Measurements from ENCODE around the gene RHOJ. TPM values are rescaled to one million over a fixed set of nuclear protein-coding genes. Genes with fewer than 3 reads are reported as not detected.
"Not testable (repeated sequence)": the region's sequence is repeated elsewhere in the genome, so short reads cannot be mapped to it uniquely, and the experiment has no call there.

The RHOJ gene
- total and polyA plus RNA-seq, 4 donors = 1.0 to 1.7 (median 1.2) TPM

- H3K4me3 ChIP-seq (ENCODE audit: low read depth in 1 of 3, low read length in 3 of 3) = no peak overlapping the region
- no peaks in the 10 kb centered on the region for H3K36me3 ChIP-seq (ENCODE audit: control insufficient read depth in 4 of 4, insufficient read depth in 3 of 4, low read depth in 1 of 4, low read length in 3 of 4)
- H3K9ac ChIP-seq (ENCODE audit: low read depth in 1 of 2, low read length in 2 of 2) = no peak overlapping the region
- H3K27me3 ChIP-seq (ENCODE audit: control insufficient read depth in 4 of 4, insufficient read depth in 4 of 4, low read length in 3 of 4) = no peaks in the 10 kb centered on the region
- no peak for DNase-seq (ENCODE audit: low spot score)
- no peak overlapping the region for H3K27ac ChIP-seq (ENCODE audit: low read depth in 1 of 2, low read length in 2 of 2)
- no peaks in the 10 kb centered on the region for H3K9me3 ChIP-seq (ENCODE audit: control insufficient read depth in 4 of 4, low read length in 3 of 4)
- TF ChIP-seq REST (IDR thresholded peaks at IDR 0.05) (no peak), GABPA (IDR thresholded peaks at IDR 0.05 in 1 of 2, conservative IDR thresholded peaks at IDR 0.05 in 1 of 2) (no peak)
- TF ChIP-seq, protein P1, sequence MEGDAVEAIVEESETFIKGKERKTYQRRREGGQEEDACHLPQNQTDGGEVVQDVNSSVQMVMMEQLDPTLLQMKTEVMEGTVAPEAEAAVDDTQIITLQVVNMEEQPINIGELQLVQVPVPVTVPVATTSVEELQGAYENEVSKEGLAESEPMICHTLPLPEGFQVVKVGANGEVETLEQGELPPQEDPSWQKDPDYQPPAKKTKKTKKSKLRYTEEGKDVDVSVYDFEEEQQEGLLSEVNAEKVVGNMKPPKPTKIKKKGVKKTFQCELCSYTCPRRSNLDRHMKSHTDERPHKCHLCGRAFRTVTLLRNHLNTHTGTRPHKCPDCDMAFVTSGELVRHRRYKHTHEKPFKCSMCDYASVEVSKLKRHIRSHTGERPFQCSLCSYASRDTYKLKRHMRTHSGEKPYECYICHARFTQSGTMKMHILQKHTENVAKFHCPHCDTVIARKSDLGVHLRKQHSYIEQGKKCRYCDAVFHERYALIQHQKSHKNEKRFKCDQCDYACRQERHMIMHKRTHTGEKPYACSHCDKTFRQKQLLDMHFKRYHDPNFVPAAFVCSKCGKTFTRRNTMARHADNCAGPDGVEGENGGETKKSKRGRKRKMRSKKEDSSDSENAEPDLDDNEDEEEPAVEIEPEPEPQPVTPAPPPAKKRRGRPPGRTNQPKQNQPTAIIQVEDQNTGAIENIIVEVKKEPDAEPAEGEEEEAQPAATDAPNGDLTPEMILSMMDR (IDR thresholded peaks at IDR 0.05; ENCODE audit: low read depth, low read length, missing input control) = no peak
- WGBS = 80% methylated on average over 2 of the region's 2 CpGs
- H3K4me1 ChIP-seq (ENCODE audit: control insufficient read depth in 4 of 4, insufficient read depth in 4 of 4, low read length in 3 of 4) = no peaks in the 10 kb centered on the region
These were observed 96.6 kb downstream of the RHOJ start for GRCh38 chr14:63300854-63301253.

DNA sequence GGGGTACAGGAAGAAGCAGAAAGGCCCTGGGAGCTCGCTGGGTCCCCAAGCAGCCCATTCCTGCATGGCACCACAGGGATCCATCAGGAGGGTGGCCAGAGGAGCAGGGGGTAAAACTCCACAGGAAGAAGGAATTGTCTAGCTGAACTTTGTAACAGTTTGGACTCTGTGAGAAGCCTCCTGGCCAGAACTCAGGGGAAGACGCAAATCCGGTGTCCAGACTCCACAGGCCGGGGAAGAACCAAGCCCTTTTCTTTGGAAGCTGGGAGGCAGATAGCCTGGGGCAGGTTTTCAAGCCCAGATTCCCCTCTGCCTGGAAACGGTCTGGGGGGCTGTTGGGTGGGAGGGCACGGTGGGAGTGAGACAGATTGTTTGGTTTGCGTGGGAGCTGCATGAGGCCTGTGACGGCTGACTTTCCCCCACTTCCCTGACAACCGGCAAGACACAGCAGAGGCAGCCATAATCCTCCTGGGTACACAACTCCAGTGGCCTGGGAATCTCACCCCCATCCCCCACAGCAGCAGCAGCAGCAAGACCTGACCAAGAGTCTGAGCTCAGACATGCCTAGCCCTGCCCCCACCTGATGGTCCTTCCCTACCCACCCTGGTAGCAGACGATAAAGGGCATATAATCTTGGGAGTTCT lies 97.8 kb downstream of the RHOJ start:
- WGBS = 65% methylated on average over 10 of the region's 10 CpGs
- H3K27ac ChIP-seq (ENCODE audit: low read depth in 1 of 2, low read length in 2 of 2) = no peak overlapping the region
- H3K4me3 ChIP-seq (ENCODE audit: low read depth in 1 of 3, low read length in 3 of 3) = no peak overlapping the region
- no peaks in the 10 kb centered on the region for H3K36me3 ChIP-seq (ENCODE audit: control insufficient read depth in 4 of 4, insufficient read depth in 3 of 4, low read depth in 1 of 4, low read length in 3 of 4)
- no peak overlapping the region for H3K9ac ChIP-seq (ENCODE audit: low read depth in 1 of 2, low read length in 2 of 2)
- no peak for DNase-seq (ENCODE audit: low spot score)
- H3K9me3 ChIP-seq (ENCODE audit: control insufficient read depth in 4 of 4, low read length in 3 of 4) = no peaks in the 10 kb centered on the region
- no peaks in the 10 kb centered on the region for H3K27me3 ChIP-seq (ENCODE audit: control insufficient read depth in 4 of 4, insufficient read depth in 4 of 4, low read length in 3 of 4)
- H3K4me1 ChIP-seq (ENCODE audit: control insufficient read depth in 4 of 4, insufficient read depth in 4 of 4, low read length in 3 of 4) = no peaks in the 10 kb centered on the region
- no peak for TF ChIP-seq REST (IDR thresholded peaks at IDR 0.05)
- TF ChIP-seq, protein P1 (IDR thresholded peaks at IDR 0.05; ENCODE audit: low read depth, low read length, missing input control) = no peak
- TF ChIP-seq RXRA (IDR thresholded peaks at IDR 0.05) = no peak
- TF ChIP-seq TAF1 (conservative IDR thresholded peaks at IDR 0.05) = no peak
- TF ChIP-seq GABPA (IDR thresholded peaks at IDR 0.05 in 1 of 2, conservative IDR thresholded peaks at IDR 0.05 in 1 of 2) = no peak
- no peak for TF ChIP-seq YY1 (IDR thresholded peaks at IDR 0.05)
- no peak for TF ChIP-seq JUND (IDR thresholded peaks at IDR 0.05)
- no peak for TF ChIP-seq HNF4A (conservative IDR thresholded peaks at IDR 0.05)
- TF ChIP-seq SP1 (IDR thresholded peaks at IDR 0.05) = no peak
- no peak for TF ChIP-seq EGR1 (IDR thresholded peaks at IDR 0.05; ENCODE audit: low read depth in 2 of 2)
- no peak for TF ChIP-seq RAD21 (IDR thresholded peaks at IDR 0.05)
- TF ChIP-seq NR2F2 (IDR thresholded peaks at IDR 0.05) = no peak
- TF ChIP-seq ZBTB33 (IDR thresholded peaks at IDR 0.05) = no peak

- not testable (repeated sequence) for H3K9ac ChIP-seq (ENCODE audit: low read depth in 1 of 2, low read length in 2 of 2); H3K27me3 ChIP-seq (ENCODE audit: control insufficient read depth in 4 of 4, insufficient read depth in 4 of 4, low read length in 3 of 4); H3K36me3 ChIP-seq (ENCODE audit: control insufficient read depth in 4 of 4, insufficient read depth in 3 of 4, low read depth in 1 of 4, low read length in 3 of 4); H3K27ac ChIP-seq (ENCODE audit: low read depth in 1 of 2, low read length in 2 of 2); H3K9me3 ChIP-seq (ENCODE audit: control insufficient read depth in 4 of 4, low read length in 3 of 4); H3K4me1 ChIP-seq (ENCODE audit: control insufficient read depth in 4 of 4, insufficient read depth in 4 of 4, low read length in 3 of 4); H3K4me3 ChIP-seq (ENCODE audit: low read depth in 1 of 3, low read length in 3 of 3); DNase-seq (ENCODE audit: low spot score)
- WGBS = 81% methylated on average over 5 of the region's 5 CpGs
These were observed 100.2 kb downstream of the RHOJ start for GRCh38 chr14:63304429-63304828.

All from liver (tissue), 9 donors.